ENCODE data around the gene DLEC1.

The DLEC1 gene

GRCh38 chr3:37991109-37991508, 47.9 kb upstream of the DLEC1 start:
- no peak for TF ChIP-seq TAF1 (IDR thresholded peaks at IDR 0.05; ENCODE audit: borderline replicate concordance, insufficient read depth, low read length)
- no peak for TF ChIP-seq REST (IDR thresholded peaks at IDR 0.05; ENCODE audit: insufficient read depth in 1 of 2, low read depth in 2 of 2, low read length in 2 of 2)
- TF ChIP-seq POLR2AphosphoS5 (IDR thresholded peaks at IDR 0.05; ENCODE audit: low read depth, low read length), result no peak
- TF ChIP-seq SIN3A (IDR thresholded peaks at IDR 0.05; ENCODE audit: borderline replicate concordance, insufficient read depth, low read length), result no peak
- no peak for TF ChIP-seq FOXP2 (optimal IDR thresholded peaks at IDR 0.05; ENCODE audit: borderline replicate concordance, extremely low read depth, extremely low read length, insufficient read depth)

- no peak for TF ChIP-seq REST (IDR thresholded peaks at IDR 0.05; ENCODE audit: insufficient read depth in 1 of 2, low read depth in 2 of 2, low read length in 2 of 2)
- no peak for TF ChIP-seq FOXP2 (optimal IDR thresholded peaks at IDR 0.05; ENCODE audit: borderline replicate concordance, extremely low read depth, extremely low read length, insufficient read depth)
- no peak for TF ChIP-seq SIN3A (IDR thresholded peaks at IDR 0.05; ENCODE audit: borderline replicate concordance, insufficient read depth, low read length)
- no peak for TF ChIP-seq POLR2AphosphoS5 (IDR thresholded peaks at IDR 0.05; ENCODE audit: low read depth, low read length)
- no peak for TF ChIP-seq TAF1 (IDR thresholded peaks at IDR 0.05; ENCODE audit: borderline replicate concordance, insufficient read depth, low read length)
These were observed 47.2 kb upstream of the DLEC1 start for GRCh38 chr3:37991823-37992222.

GRCh38 chr3:37992271-37993066, 46.5 kb upstream of the DLEC1 start:
- TF ChIP-seq SIN3A (IDR thresholded peaks at IDR 0.05; ENCODE audit: borderline replicate concordance, insufficient read depth, low read length) (no peak), FOXP2 (optimal IDR thresholded peaks at IDR 0.05; ENCODE audit: borderline replicate concordance, extremely low read depth, extremely low read length, insufficient read depth) (no peak), REST (IDR thresholded peaks at IDR 0.05; ENCODE audit: insufficient read depth in 1 of 2, low read depth in 2 of 2, low read length in 2 of 2) (no peak), TAF1 (IDR thresholded peaks at IDR 0.05; ENCODE audit: borderline replicate concordance, insufficient read depth, low read length) (no peak), POLR2AphosphoS5 (IDR thresholded peaks at IDR 0.05; ENCODE audit: low read depth, low read length) (no peak)

GRCh38 chr3:37993067-37993455, 45.9 kb upstream of the DLEC1 start:
- no peak for TF ChIP-seq POLR2AphosphoS5 (IDR thresholded peaks at IDR 0.05; ENCODE audit: low read depth, low read length)
- TF ChIP-seq FOXP2 (optimal IDR thresholded peaks at IDR 0.05; ENCODE audit: borderline replicate concordance, extremely low read depth, extremely low read length, insufficient read depth), result no peak
- TF ChIP-seq SIN3A (IDR thresholded peaks at IDR 0.05; ENCODE audit: borderline replicate concordance, insufficient read depth, low read length), result no peak
- TF ChIP-seq REST (IDR thresholded peaks at IDR 0.05; ENCODE audit: insufficient read depth in 1 of 2, low read depth in 2 of 2, low read length in 2 of 2), result no peak

All from PFSK-1 (cell line).